ENCODE results near the gene ANKS1B.
"Not testable (repeated sequence)": the region's sequence is repeated elsewhere in the genome, so short reads cannot be mapped to it uniquely, and the experiment has no call there.

The ANKS1B gene

DNA sequence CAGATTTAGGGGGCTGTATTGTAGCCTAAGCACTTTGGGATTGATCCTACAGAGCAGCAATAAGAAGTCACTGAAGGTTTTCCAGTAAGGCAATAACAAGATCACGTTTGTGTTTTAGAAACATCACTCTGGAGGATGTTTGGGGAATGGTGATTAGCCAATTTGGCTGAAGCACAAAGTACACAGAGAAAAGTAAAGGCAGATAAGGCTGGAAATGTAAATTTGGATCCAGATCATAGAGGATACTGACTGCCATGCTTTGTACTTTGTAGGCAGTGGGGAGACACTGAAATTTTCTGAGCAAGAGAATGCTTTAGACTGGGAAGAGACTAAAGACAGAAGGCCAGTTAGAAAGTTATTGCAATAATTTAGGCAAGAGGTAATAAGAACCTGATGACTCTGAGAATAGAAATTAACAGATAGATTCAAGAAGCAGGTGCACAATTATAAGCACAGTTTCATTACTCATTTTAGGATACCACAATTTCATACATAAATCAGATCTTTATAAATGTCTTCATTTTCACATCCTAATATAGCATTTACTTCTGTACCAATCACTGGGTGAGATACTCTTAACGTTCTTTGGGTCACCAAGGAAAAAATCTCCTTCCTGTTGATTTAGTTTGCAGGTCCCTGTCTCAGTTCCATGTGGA is 651.7 kb downstream of the ANKS1B start:
- DNase-seq (ENCODE audit: low spot score) = no peak
- no peak overlapping the region for H3K27ac ChIP-seq
- TF ChIP-seq, protein P1, sequence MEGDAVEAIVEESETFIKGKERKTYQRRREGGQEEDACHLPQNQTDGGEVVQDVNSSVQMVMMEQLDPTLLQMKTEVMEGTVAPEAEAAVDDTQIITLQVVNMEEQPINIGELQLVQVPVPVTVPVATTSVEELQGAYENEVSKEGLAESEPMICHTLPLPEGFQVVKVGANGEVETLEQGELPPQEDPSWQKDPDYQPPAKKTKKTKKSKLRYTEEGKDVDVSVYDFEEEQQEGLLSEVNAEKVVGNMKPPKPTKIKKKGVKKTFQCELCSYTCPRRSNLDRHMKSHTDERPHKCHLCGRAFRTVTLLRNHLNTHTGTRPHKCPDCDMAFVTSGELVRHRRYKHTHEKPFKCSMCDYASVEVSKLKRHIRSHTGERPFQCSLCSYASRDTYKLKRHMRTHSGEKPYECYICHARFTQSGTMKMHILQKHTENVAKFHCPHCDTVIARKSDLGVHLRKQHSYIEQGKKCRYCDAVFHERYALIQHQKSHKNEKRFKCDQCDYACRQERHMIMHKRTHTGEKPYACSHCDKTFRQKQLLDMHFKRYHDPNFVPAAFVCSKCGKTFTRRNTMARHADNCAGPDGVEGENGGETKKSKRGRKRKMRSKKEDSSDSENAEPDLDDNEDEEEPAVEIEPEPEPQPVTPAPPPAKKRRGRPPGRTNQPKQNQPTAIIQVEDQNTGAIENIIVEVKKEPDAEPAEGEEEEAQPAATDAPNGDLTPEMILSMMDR (conservative IDR thresholded peaks at IDR 0.05; ENCODE audit: low read depth) = no peak
- ChIA-PET CTCF (no interaction called here), POLR2A (ENCODE audit: low non-redundant PET) (no interaction called here)

DNA sequence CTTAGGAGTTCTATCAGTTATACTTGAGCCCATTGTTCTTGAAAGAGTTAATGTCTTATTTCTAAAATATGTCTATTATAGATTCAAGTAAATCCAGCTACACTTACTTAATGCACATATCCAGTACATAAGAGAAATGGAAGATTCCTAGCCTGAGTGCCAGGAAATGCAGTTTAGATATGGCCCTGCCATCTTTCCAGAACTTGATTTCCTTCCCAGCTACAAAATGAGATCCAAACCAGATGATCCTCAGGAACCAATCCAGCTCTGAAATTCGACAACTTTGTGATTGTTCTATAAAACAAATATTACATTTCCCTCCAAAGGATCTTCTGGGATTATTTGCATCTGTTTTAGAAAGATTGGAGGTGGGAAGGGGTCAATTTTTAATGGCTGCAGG is 654.5 kb downstream of the ANKS1B start:
- CTCF ChIA-PET = no interaction called here
- TF ChIP-seq, protein P1 (conservative IDR thresholded peaks at IDR 0.05; ENCODE audit: low read depth) = no peak
- DNase-seq (ENCODE audit: low spot score) = no peak
- no peak overlapping the region for H3K27ac ChIP-seq
- POLR2A ChIA-PET (ENCODE audit: low non-redundant PET) = no interaction called here

DNA sequence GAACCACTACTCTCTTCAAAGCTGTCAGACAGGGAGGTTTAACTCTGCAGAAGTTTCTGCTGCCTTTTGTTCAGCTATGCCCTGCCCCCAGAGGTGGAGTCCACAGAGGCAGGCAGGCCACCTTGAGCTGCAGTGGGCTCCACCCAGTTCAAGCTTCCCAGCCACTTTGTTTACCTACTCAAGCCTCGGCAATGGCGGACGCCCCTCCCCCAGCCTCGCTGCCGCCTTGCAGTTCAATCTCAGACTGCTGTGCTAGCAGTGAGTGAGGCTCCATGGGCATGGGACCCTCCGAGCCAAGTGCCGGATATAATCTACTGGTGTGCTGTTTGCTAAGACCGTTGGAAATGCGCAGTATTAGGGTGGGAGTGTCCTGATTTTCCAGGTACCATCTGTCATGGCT is 663.5 kb downstream of the ANKS1B start:
- CTCF ChIA-PET; H3K27ac ChIP-seq; DNase-seq (ENCODE audit: low spot score); POLR2A ChIA-PET (ENCODE audit: low non-redundant PET): not testable (repeated sequence)

DNA sequence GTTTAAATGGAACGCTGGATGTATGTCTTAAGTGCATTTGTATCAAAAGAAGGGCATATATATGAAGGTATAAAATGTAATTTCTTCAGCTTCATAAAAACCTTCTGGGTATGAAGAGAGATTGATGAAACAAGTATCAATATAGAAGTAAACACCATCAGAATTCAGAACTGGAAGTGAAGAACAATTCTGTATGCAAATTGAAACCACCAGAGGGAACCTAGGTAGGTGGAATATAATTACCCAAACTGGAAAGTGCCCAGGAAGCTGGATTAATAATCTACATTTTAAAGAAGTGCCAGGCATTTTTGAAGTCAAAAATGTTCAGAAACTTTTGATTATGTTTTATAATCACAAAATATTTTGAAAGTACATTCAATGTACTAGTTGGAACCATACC is 673.4 kb downstream of the ANKS1B start:
- ChIA-PET CTCF (no interaction called here), POLR2A (ENCODE audit: low non-redundant PET) (no interaction called here)
- TF ChIP-seq, protein P1 (conservative IDR thresholded peaks at IDR 0.05; ENCODE audit: low read depth) = no peak
- no peak overlapping the region for H3K27ac ChIP-seq
- no peak for DNase-seq (ENCODE audit: low spot score)

DNA sequence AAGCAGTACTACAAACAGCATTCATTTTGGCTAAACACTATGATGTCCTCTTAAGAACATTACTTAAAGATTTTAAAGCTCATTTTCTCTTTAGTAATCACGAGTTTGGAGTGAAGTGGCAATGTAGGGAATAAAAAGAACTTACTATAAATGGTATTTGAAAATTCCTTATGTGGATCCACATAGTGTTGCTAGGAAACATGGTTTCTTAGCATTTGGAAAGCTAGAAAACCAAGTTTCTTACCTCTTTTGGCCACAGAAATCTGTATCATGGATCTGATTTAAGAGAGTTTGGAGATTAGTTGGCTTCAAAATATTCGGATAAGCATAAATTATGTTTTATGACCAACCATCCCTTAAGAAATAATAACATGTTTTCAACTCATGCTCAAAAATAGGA is 674.9 kb downstream of the ANKS1B start:
- TF ChIP-seq, protein P1 (conservative IDR thresholded peaks at IDR 0.05; ENCODE audit: low read depth) = no peak
- DNase-seq (ENCODE audit: low spot score) = no peak
- ChIA-PET POLR2A (ENCODE audit: low non-redundant PET) (no interaction called here), CTCF (no interaction called here)
- no peak overlapping the region for H3K27ac ChIP-seq

DNA sequence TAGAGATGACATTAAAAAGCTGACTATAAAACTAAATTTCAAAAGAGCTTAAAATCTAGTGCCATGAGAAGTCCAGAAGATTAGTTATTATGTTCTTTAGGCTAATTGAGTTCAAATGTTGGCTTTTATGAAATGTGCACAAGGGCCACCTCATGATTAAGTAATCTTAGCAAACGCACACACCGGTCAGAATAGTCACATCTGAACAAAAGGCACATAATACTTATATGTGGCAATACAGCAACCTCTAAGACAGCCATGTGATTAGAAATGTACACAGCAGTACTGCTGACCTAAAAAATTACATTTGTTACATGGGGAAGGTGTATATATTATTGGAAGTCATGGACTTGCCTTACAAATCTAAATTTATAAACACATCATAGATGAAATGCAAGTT is 681.9 kb downstream of the ANKS1B start:
- no peak for DNase-seq (ENCODE audit: low spot score)
- no peak overlapping the region for H3K27ac ChIP-seq
- ChIA-PET CTCF (no interaction called here), POLR2A (ENCODE audit: low non-redundant PET) (no interaction called here)
- TF ChIP-seq, protein P1 (conservative IDR thresholded peaks at IDR 0.05; ENCODE audit: low read depth) = no peak

DNA sequence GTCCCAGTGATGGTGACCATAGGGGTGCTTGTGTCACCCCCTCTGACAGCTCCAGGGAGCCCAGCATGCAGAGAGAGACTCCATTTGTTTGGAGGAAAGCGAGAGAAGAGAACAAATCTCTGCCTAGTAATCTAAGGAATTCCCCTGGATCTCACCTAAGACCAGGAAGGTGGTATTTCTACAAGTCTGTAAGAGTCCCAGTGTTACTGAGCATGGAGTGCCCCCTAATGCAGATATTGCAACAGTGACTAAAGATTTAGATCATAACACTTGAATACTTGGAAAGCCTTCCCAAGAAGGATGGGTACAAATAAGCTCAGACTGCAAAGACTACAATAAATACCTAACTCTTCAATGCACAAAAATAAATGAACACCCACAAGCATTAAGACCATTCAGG is 697.6 kb downstream of the ANKS1B start:
- TF ChIP-seq, protein P1 (conservative IDR thresholded peaks at IDR 0.05; ENCODE audit: low read depth) = no peak
- ChIA-PET POLR2A (ENCODE audit: low non-redundant PET) (no interaction called here), CTCF (no interaction called here)
- H3K27ac ChIP-seq = no peak overlapping the region
- DNase-seq (ENCODE audit: low spot score) = no peak
